ENCODE measurements around the gene HBA1. TPM values are rescaled to one million over a fixed set of nuclear protein-coding genes. Genes with fewer than 3 reads are reported as not detected.

Gene HBA1
- total and polyA plus RNA-seq, 9 of the 15 experiments (the other 6 are each of a cell fraction or from before 2014, with no cell fraction given), result 128 to 2,388 (median 380) TPM

DNA sequence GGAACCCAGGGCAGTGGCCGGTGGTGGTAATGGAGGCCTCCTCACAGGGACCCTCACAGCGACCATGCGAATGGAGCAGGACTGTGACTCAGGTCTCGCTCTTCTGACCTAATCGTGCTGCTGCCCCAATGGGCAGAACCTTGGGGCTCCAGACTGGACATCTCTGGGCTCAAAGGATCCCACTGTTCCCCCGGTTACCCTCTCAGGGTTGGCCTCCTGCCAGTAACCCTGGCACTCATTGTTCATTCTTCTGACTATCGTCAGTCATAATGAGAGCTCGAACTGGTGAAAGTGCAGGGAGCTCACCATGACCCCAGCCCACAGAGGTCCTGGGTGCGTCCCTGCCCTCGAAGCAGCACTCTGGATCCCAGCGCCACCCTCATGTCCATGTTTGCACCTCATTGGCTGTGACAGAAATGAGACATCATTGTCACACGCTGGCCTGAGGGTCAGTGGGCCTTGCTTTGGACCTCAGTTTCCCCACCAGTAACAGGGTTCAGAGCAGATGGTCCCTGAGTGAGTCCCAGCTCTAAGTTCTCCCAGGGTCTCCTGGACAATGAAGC, 34.0 kb upstream of the HBA1 start (continued):
- TF ChIP-seq NR2C2 (CRISPR knock-in tag; IDR thresholded peaks at IDR 0.05) (no peak), NR2C2 (tag; IDR thresholded peaks at IDR 0.05) (peak; percentile 35; the same call in 1 of the 2 replicates), EP300 (IDR thresholded peaks at IDR 0.05; ENCODE audit: low read length) (no peak), NFIX (CRISPR knock-in tag; IDR thresholded peaks at IDR 0.05; ENCODE audit: low read depth) (0 out of 2 replicates have a peak, but pooled peaks have one; percentile 30), ZNF398 (CRISPR knock-in tag; IDR thresholded peaks at IDR 0.05) (no peak), CCNT2 (IDR thresholded peaks at IDR 0.05; ENCODE audit: borderline replicate concordance, extremely low read depth, insufficient read length, low read depth, low read length) (no peak)
- TF ChIP-seq, protein P1, sequence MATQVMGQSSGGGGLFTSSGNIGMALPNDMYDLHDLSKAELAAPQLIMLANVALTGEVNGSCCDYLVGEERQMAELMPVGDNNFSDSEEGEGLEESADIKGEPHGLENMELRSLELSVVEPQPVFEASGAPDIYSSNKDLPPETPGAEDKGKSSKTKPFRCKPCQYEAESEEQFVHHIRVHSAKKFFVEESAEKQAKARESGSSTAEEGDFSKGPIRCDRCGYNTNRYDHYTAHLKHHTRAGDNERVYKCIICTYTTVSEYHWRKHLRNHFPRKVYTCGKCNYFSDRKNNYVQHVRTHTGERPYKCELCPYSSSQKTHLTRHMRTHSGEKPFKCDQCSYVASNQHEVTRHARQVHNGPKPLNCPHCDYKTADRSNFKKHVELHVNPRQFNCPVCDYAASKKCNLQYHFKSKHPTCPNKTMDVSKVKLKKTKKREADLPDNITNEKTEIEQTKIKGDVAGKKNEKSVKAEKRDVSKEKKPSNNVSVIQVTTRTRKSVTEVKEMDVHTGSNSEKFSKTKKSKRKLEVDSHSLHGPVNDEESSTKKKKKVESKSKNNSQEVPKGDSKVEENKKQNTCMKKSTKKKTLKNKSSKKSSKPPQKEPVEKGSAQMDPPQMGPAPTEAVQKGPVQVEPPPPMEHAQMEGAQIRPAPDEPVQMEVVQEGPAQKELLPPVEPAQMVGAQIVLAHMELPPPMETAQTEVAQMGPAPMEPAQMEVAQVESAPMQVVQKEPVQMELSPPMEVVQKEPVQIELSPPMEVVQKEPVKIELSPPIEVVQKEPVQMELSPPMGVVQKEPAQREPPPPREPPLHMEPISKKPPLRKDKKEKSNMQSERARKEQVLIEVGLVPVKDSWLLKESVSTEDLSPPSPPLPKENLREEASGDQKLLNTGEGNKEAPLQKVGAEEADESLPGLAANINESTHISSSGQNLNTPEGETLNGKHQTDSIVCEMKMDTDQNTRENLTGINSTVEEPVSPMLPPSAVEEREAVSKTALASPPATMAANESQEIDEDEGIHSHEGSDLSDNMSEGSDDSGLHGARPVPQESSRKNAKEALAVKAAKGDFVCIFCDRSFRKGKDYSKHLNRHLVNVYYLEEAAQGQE (IDR thresholded peaks at IDR 0.05; ENCODE audit: borderline replicate concordance), result no peak
- TF ChIP-seq, protein P1 (CRISPR knock-in tag; IDR thresholded peaks at IDR 0.05; ENCODE audit: low read depth), result no peak
